Gastrocnemius medialis (tissue), 4 donors: ENCODE results near the gene CBARP.
A peak's percentile ranks its signal among the peaks of the same experiment; 100 is the strongest.

Experiments
- CTCF ChIP-seq, 5 experiments: fragments of 450-650 bp in 3 of 5; fragments of 200-600 bp in 2 of 5; sonication (generic) in 2 of 5; IDR thresholded peaks in 4 of 5; conservative IDR thresholded peaks in 1 of 5; 1 replicate in 4 of 5; 2 replicates in 1 of 5; pipeline ENCODE4 v1.5.1; 2016 to 2019; ENCODE audit warnings: antibody characterized with exemption in 5 of 5, mild to moderate bottlenecking in 3 of 5, moderate library complexity in 3 of 5
- POLR2A ChIP-seq, 2 donors: fragments of 450-650 bp; IDR thresholded peaks; one replicate each; pipeline ENCODE4 v1.6.1; 2017; ENCODE audit warnings: antibody characterized with exemption in 2 of 2, mild to moderate bottlenecking in 2 of 2, moderate library complexity in 2 of 2

- TF ChIP-seq CTCF (IDR thresholded peaks at IDR 0.05 in 4 of 5, conservative IDR thresholded peaks at IDR 0.05 in 1 of 5): no peak
- TF ChIP-seq POLR2A (IDR thresholded peaks at IDR 0.05): peak; percentile 91 to 95
Observed at GRCh38 chr19:1205114-1206099, 32.4 kb downstream of the CBARP start, which contains the start of gene STK11.
